MM.1S (cell line): ENCODE measurements around the gene BMPER.

ENCODE experiments used
- EZH2 ChIP-seq: fragments of 300-600 bp; sonication (generic); optimal IDR thresholded peaks from 2 replicates; pipeline ENCODE3; 2017; ENCODE audit warnings: low read depth, mild to moderate bottlenecking, antibody characterized with exemption, low read length, mixed read lengths
- EZH2phosphoT487 ChIP-seq: fragments of 300-600 bp; sonication (generic); IDR thresholded peaks from 2 replicates; pipeline ENCODE4 v1.6.1; 2018; ENCODE audit warnings: antibody characterized with exemption, low read length
- TF ChIP-seq, protein P1 (sequence below): fragments of 300-600 bp; sonication (generic); IDR thresholded peaks from 2 replicates; pipeline ENCODE4 v1.5.1; 2016; ENCODE audit warnings: antibody characterized with exemption, low read length, mixed read lengths

GRCh38 chr7:34117573-34117972, 212.2 kb downstream of the BMPER start:
- TF ChIP-seq, protein P1, sequence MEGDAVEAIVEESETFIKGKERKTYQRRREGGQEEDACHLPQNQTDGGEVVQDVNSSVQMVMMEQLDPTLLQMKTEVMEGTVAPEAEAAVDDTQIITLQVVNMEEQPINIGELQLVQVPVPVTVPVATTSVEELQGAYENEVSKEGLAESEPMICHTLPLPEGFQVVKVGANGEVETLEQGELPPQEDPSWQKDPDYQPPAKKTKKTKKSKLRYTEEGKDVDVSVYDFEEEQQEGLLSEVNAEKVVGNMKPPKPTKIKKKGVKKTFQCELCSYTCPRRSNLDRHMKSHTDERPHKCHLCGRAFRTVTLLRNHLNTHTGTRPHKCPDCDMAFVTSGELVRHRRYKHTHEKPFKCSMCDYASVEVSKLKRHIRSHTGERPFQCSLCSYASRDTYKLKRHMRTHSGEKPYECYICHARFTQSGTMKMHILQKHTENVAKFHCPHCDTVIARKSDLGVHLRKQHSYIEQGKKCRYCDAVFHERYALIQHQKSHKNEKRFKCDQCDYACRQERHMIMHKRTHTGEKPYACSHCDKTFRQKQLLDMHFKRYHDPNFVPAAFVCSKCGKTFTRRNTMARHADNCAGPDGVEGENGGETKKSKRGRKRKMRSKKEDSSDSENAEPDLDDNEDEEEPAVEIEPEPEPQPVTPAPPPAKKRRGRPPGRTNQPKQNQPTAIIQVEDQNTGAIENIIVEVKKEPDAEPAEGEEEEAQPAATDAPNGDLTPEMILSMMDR = no peak
- TF ChIP-seq EZH2phosphoT487 (no peak), EZH2 (no peak)
